ENCODE data around the gene PPP2R2C.

PPP2R2C gene

DNA sequence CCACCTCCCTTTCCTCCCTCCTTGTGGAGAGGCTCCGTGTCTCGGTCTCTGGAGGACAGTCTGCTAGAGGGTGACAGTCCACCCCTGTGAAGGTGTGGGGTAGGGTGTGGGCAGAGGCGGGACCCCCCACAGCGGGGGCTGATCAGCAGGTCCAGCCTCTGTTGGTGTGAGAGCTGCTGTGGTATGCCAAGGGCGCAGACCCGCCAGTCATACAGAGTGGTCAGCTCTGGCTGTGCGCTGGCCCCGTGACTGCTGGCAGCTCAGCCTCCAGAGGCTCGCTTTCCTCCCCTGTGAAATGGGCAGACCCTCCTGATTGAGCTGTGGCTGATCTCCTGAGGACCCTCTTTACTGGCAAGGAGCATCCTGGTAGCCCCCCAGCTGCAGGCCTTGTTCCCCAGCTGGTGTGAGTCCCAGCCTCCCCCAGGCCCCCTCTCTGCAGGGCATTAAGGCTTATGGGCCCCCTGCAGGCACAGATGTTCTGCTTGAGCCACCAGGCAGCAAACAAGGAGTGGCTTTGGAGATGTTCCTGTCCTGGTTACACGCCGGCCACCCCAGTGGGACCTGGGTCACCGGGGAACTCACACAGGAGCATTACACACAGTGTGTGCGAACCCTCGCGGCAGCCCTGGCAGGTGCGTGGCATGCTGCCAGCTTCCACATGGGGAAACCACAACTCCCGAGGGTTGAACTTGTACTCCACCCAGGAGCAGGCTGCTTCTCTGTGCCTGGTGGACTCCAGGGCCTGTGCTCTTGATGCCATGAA, 76.8 kb downstream of the PPP2R2C start:
- peaks cover 19 to 28% (median 20%) of the 10 kb centered on the region in 5 donors for H3K27me3 ChIP-seq (ENCODE audit: control insufficient read depth in 5 of 5, insufficient read depth in 4 of 5, low read length in 5 of 5)
- H3K9me3 ChIP-seq (ENCODE audit: control insufficient read depth in 5 of 5, low read length in 5 of 5): no peaks in the 10 kb centered on the region
- H3K4me1 ChIP-seq (ENCODE audit: control insufficient read depth in 5 of 5, insufficient read depth in 5 of 5, low read length in 5 of 5): no peaks in the 10 kb centered on the region
- no peak overlapping the region for H3K4me3 ChIP-seq (ENCODE audit: low read depth in 1 of 5, low read length in 5 of 5)
- H3K9ac ChIP-seq (ENCODE audit: low read length in 5 of 5): no peak overlapping the region
- H3K27ac ChIP-seq (ENCODE audit: low read depth, low read length): no peak overlapping the region
- H3K36me3 ChIP-seq (ENCODE audit: control insufficient read depth in 5 of 5, insufficient read depth in 5 of 5, low read length in 5 of 5): no peaks in the 10 kb centered on the region

- H3K4me3 ChIP-seq (ENCODE audit: low read depth in 1 of 5, low read length in 5 of 5): no peak overlapping the region
- no peaks in the 10 kb centered on the region for H3K4me1 ChIP-seq (ENCODE audit: control insufficient read depth in 5 of 5, insufficient read depth in 5 of 5, low read length in 5 of 5)
- no peaks in the 10 kb centered on the region for H3K36me3 ChIP-seq (ENCODE audit: control insufficient read depth in 5 of 5, insufficient read depth in 5 of 5, low read length in 5 of 5)
- no peaks in the 10 kb centered on the region for H3K9me3 ChIP-seq (ENCODE audit: control insufficient read depth in 5 of 5, low read length in 5 of 5)
- H3K27ac ChIP-seq (ENCODE audit: low read depth, low read length): no peak overlapping the region
- no peak overlapping the region for H3K9ac ChIP-seq (ENCODE audit: low read length in 5 of 5)
- peaks cover 25 to 37% (median 27%) of the 10 kb centered on the region in 5 donors for H3K27me3 ChIP-seq (ENCODE audit: control insufficient read depth in 5 of 5, insufficient read depth in 4 of 5, low read length in 5 of 5)
Observed at GRCh38 chr4:6394671-6395081, 77.7 kb downstream of the PPP2R2C start.

GRCh38 chr4:6393544-6394475, 78.6 kb downstream of the PPP2R2C start:
- H3K9ac ChIP-seq (ENCODE audit: low read length in 5 of 5): no peak overlapping the region
- H3K27ac ChIP-seq (ENCODE audit: low read depth, low read length): no peak overlapping the region
- no peaks in the 10 kb centered on the region for H3K36me3 ChIP-seq (ENCODE audit: control insufficient read depth in 5 of 5, insufficient read depth in 5 of 5, low read length in 5 of 5)
- H3K27me3 ChIP-seq (ENCODE audit: control insufficient read depth in 5 of 5, insufficient read depth in 4 of 5, low read length in 5 of 5): peaks cover 26 to 41% (median 34%) of the 10 kb centered on the region in 5 donors
- H3K9me3 ChIP-seq (ENCODE audit: control insufficient read depth in 5 of 5, low read length in 5 of 5): no peaks in the 10 kb centered on the region
- H3K4me1 ChIP-seq (ENCODE audit: control insufficient read depth in 5 of 5, insufficient read depth in 5 of 5, low read length in 5 of 5): no peaks in the 10 kb centered on the region
- no peak overlapping the region for H3K4me3 ChIP-seq (ENCODE audit: low read depth in 1 of 5, low read length in 5 of 5)

GRCh38 chr4:6393066-6393465, 79.3 kb downstream of the PPP2R2C start:
- Histone ChIP-seq H3K9me3 (ENCODE audit: control insufficient read depth in 5 of 5, low read length in 5 of 5) (no peaks in the 10 kb centered on the region), H3K27me3 (ENCODE audit: control insufficient read depth in 5 of 5, insufficient read depth in 4 of 5, low read length in 5 of 5) (peaks cover 26 to 41% (median 36%) of the 10 kb centered on the region in 5 donors), H3K4me1 (ENCODE audit: control insufficient read depth in 5 of 5, insufficient read depth in 5 of 5, low read length in 5 of 5) (no peaks in the 10 kb centered on the region), H3K9ac (ENCODE audit: low read length in 5 of 5) (no peak overlapping the region), H3K27ac (ENCODE audit: low read depth, low read length) (no peak overlapping the region), H3K36me3 (ENCODE audit: control insufficient read depth in 5 of 5, insufficient read depth in 5 of 5, low read length in 5 of 5) (no peaks in the 10 kb centered on the region), H3K4me3 (ENCODE audit: low read depth in 1 of 5, low read length in 5 of 5) (no peak overlapping the region)

DNA sequence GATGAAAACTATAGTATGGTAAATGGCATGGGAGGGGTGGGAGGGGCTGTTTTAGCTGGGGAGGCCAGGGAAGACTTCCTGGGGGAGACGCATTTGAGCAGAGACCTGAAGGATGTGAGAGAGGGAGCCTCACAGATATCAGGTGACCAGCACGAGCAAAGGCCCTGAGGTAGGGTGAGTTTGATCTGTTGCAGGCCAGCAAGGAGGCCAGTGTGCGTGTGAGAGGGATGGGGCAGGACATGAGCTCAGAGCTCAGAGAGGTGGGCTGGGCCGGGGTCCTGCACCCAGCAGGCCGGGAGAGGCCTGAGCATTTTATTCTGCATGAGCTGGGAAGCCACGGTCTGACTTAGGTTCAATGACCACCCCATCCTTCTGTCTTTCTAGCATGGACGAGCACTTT, 80.0 kb downstream of the PPP2R2C start:
- no peak overlapping the region for H3K9ac ChIP-seq (ENCODE audit: low read length in 5 of 5)
- no peaks in the 10 kb centered on the region for H3K36me3 ChIP-seq (ENCODE audit: control insufficient read depth in 5 of 5, insufficient read depth in 5 of 5, low read length in 5 of 5)
- peaks cover 24 to 40% (median 36%) of the 10 kb centered on the region in 5 donors for H3K27me3 ChIP-seq (ENCODE audit: control insufficient read depth in 5 of 5, insufficient read depth in 4 of 5, low read length in 5 of 5)
- no peak overlapping the region for H3K4me3 ChIP-seq (ENCODE audit: low read depth in 1 of 5, low read length in 5 of 5)
- H3K27ac ChIP-seq (ENCODE audit: low read depth, low read length): no peak overlapping the region
- H3K4me1 ChIP-seq (ENCODE audit: control insufficient read depth in 5 of 5, insufficient read depth in 5 of 5, low read length in 5 of 5): no peaks in the 10 kb centered on the region
- H3K9me3 ChIP-seq (ENCODE audit: control insufficient read depth in 5 of 5, low read length in 5 of 5): no peaks in the 10 kb centered on the region

- no peak overlapping the region for H3K4me3 ChIP-seq (ENCODE audit: low read depth in 1 of 5, low read length in 5 of 5)
- no peaks in the 10 kb centered on the region for H3K9me3 ChIP-seq (ENCODE audit: control insufficient read depth in 5 of 5, low read length in 5 of 5)
- no peaks in the 10 kb centered on the region for H3K4me1 ChIP-seq (ENCODE audit: control insufficient read depth in 5 of 5, insufficient read depth in 5 of 5, low read length in 5 of 5)
- no peak overlapping the region for H3K27ac ChIP-seq (ENCODE audit: low read depth, low read length)
- peaks cover 20 to 36% (median 31%) of the 10 kb centered on the region in 5 donors for H3K27me3 ChIP-seq (ENCODE audit: control insufficient read depth in 5 of 5, insufficient read depth in 4 of 5, low read length in 5 of 5)
- no peak overlapping the region for H3K9ac ChIP-seq (ENCODE audit: low read length in 5 of 5)
- no peaks in the 10 kb centered on the region for H3K36me3 ChIP-seq (ENCODE audit: control insufficient read depth in 5 of 5, insufficient read depth in 5 of 5, low read length in 5 of 5)
Observed at GRCh38 chr4:6391852-6392188, 80.6 kb downstream of the PPP2R2C start.

DNA sequence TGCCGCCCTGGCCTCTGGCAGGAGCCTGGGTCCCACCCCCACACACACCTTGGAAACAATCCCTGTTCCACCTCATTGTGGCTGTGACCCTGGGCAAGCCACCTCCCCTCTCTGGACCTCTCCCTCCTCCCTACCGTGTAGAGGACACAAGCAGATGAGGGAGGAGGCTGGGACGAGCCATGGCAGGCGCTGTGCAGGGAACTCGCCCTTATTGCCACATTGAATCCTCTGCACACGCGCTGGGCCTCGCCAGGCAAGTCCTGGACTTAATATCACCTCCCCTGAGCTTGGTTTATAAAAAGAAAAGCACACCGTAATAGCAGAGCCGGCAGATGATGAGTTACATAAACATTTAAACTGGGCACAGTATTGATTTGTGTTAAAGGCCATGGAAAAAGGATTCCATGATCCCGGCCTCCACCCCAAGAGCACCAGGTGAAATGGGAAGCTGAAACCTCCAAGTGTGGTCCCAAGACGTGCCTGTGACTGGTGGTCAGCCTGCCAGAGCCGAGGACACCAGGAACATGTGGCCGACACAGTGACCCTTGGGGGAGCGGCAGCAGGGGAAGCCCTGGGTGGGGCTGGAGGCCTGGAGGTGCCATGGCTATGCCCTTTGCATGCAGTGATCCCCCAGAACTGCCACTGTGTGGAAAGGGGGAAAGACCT, 81.1 kb downstream of the PPP2R2C start:
- no peaks in the 10 kb centered on the region for H3K4me1 ChIP-seq (ENCODE audit: control insufficient read depth in 5 of 5, insufficient read depth in 5 of 5, low read length in 5 of 5)
- peaks cover 19 to 35% (median 30%) of the 10 kb centered on the region in 5 donors for H3K27me3 ChIP-seq (ENCODE audit: control insufficient read depth in 5 of 5, insufficient read depth in 4 of 5, low read length in 5 of 5)
- H3K9ac ChIP-seq (ENCODE audit: low read length in 5 of 5): no peak overlapping the region
- H3K9me3 ChIP-seq (ENCODE audit: control insufficient read depth in 5 of 5, low read length in 5 of 5): no peaks in the 10 kb centered on the region
- H3K36me3 ChIP-seq (ENCODE audit: control insufficient read depth in 5 of 5, insufficient read depth in 5 of 5, low read length in 5 of 5): no peaks in the 10 kb centered on the region
- H3K27ac ChIP-seq (ENCODE audit: low read depth, low read length): no peak overlapping the region
- no peak overlapping the region for H3K4me3 ChIP-seq (ENCODE audit: low read depth in 1 of 5, low read length in 5 of 5)

DNA sequence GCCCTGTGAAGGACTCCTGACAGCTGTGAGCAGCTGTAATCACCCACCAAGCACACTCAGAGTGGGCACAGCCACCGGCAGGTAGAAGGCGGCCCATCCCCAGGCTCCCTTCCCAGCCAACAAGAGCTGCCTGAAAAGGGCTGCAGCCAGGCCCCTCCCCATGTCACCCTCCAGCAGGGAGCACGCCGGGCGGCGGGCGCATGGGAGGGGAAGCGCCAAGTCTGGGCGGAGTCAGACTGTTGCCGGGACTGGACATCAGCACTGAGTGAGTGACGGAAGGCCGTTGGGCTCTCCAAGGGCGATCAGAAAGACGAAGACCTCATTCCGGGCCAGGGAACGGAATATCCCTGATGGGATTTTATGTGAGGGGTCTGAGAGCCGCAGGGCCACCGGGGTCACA, 82.1 kb downstream of the PPP2R2C start:
- Histone ChIP-seq H3K4me1 (ENCODE audit: control insufficient read depth in 5 of 5, insufficient read depth in 5 of 5, low read length in 5 of 5) (no peaks in the 10 kb centered on the region), H3K36me3 (ENCODE audit: control insufficient read depth in 5 of 5, insufficient read depth in 5 of 5, low read length in 5 of 5) (no peaks in the 10 kb centered on the region), H3K9me3 (ENCODE audit: control insufficient read depth in 5 of 5, low read length in 5 of 5) (no peaks in the 10 kb centered on the region), H3K9ac (ENCODE audit: low read length in 5 of 5) (no peak overlapping the region), H3K4me3 (ENCODE audit: low read depth in 1 of 5, low read length in 5 of 5) (no peak overlapping the region), H3K27ac (ENCODE audit: low read depth, low read length) (no peak overlapping the region), H3K27me3 (ENCODE audit: control insufficient read depth in 5 of 5, insufficient read depth in 4 of 5, low read length in 5 of 5) (peaks cover 10 to 29% (median 23%) of the 10 kb centered on the region in 5 donors)

DNA sequence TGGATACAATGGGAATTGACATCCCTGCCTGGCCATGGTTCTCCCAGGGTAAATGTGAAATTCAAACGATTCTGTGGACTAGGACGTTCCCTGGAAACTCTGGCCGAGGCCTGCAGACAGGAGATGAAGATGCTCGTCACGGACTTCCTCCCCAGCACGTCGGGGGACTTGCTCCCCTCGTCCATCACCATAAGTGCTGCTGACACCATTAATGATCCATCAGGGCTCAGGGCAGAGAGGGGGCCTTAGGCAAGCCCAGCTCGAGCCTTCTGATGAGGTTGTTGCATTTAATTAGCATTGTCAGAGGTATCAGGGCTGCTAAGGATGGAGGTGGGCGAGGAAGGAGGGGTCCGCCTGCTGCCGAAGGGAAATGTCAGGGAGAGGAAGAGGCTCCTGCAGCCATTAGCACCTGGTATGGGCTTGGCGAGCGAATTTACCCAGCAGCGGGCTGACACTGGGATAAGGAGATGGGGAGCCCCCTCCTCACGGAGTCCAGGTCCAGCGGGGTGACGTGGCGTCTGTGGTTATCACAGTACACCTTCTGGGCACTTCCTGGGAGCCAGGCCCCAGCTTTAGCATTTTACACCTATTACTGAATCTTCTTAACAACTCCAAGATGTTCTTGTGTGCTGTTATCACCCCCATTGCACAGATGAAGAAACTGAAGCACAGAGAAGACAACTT, 83.1 kb downstream of the PPP2R2C start:
- Histone ChIP-seq H3K9me3 (ENCODE audit: control insufficient read depth in 5 of 5, low read length in 5 of 5) (no peaks in the 10 kb centered on the region), H3K9ac (ENCODE audit: low read length in 5 of 5) (no peak overlapping the region), H3K4me3 (ENCODE audit: low read depth in 1 of 5, low read length in 5 of 5) (no peak overlapping the region), H3K27ac (ENCODE audit: low read depth, low read length) (no peak overlapping the region), H3K36me3 (ENCODE audit: control insufficient read depth in 5 of 5, insufficient read depth in 5 of 5, low read length in 5 of 5) (no peaks in the 10 kb centered on the region), H3K27me3 (ENCODE audit: control insufficient read depth in 5 of 5, insufficient read depth in 4 of 5, low read length in 5 of 5) (peaks cover 10 to 23% (median 22%) of the 10 kb centered on the region in 5 donors), H3K4me1 (ENCODE audit: control insufficient read depth in 5 of 5, insufficient read depth in 5 of 5, low read length in 5 of 5) (no peaks in the 10 kb centered on the region)
